Gastroesophageal sphincter (tissue), 4 donors: Measurements from ENCODE around the gene JPT1. TPM values are rescaled to one million over a fixed set of nuclear protein-coding genes. Genes with fewer than 3 reads are reported as not detected.
"Not testable (repeated sequence)": the region's sequence is repeated elsewhere in the genome, so short reads cannot be mapped to it uniquely, and the experiment has no call there.

Experiments used
- ATAC-seq: fragments of 150-250 bp; one replicate; pipeline ENCODE4 v1.9.1; 2016; ENCODE audit warnings: mild to moderate bottlenecking, moderate library complexity
- H3K27ac ChIP-seq, 4 donors: fragments of 200-600 bp; sonication (generic) in 3 of 4; 1 replicate in 3 of 4; 2 replicates in 1 of 4; pipeline ENCODE4 v1.5.1; 2016 to 2019
- H3K27me3 ChIP-seq: fragments of 200-600 bp; sonication (generic); one replicate; pipeline ENCODE4 v1.5.1; 2019
- H3K36me3 ChIP-seq, 2 donors: fragments of 200-600 bp; sonication (generic); one replicate each; pipeline ENCODE4 v1.5.1; 2019; ENCODE audit warnings: control low read depth in 1 of 2
- H3K4me1 ChIP-seq, 3 donors: fragments of 200-600 bp; sonication (generic); 1 replicate in 2 of 3; 2 replicates in 1 of 3; pipeline ENCODE4 v1.5.1; 2016 to 2019; ENCODE audit warnings: control low read depth in 2 of 3
- H3K4me3 ChIP-seq, 2 donors: fragments of 200-600 bp; sonication (generic); one replicate each; pipeline ENCODE4 v1.5.1; 2019; ENCODE audit warnings: mild to moderate bottlenecking in 1 of 2, moderate library complexity in 1 of 2
- H3K9me3 ChIP-seq, 3 donors: fragments of 200-600 bp; sonication (generic); one replicate each; pipeline ENCODE4 v1.5.1; 2017 to 2019; ENCODE audit warnings: control low read depth in 2 of 3
- EP300 ChIP-seq: sonication (generic); formaldehyde crosslinking; IDR thresholded peaks from one replicate; pipeline ENCODE4 v1.6.1; 2017; ENCODE audit warnings: antibody characterized with exemption, mild to moderate bottlenecking
- POLR2A ChIP-seq, 2 donors: fragments of 450-650 bp; IDR thresholded peaks; one replicate each; pipeline ENCODE4 v1.6.1; 2017; ENCODE audit warnings: antibody characterized with exemption in 2 of 2, mild to moderate bottlenecking in 2 of 2, moderate library complexity in 1 of 2
- POLR2AphosphoS5 ChIP-seq: sonication (generic); formaldehyde crosslinking; IDR thresholded peaks from one replicate; pipeline ENCODE4 v1.6.1; 2017; ENCODE audit warnings: antibody characterized with exemption
- WGBS, 2 donors: methylation state at CpG; one replicate each; pipeline ENCODE4 v1.1.5; 2018; ENCODE audit warnings: low coverage in 1 of 2; 5-methylcytosine and 5-hydroxymethylcytosine counted together
- total RNA-seq, 4 donors: library from RNA; depleted of rRNA; stranded (reverse); fragments of >200 nt; gene quantifications; one replicate each; pipeline ENCODE4 v1.1.0, GENCODE V29; 2016
- TF ChIP-seq, protein P1 (sequence below), 4 experiments: fragments of 200-600 bp in 2 of 4; fragments of 450-650 bp in 2 of 4; sonication (generic) in 1 of 4; IDR thresholded peaks; one replicate each; pipeline ENCODE4 v1.5.1; 2017 to 2019; ENCODE audit warnings: antibody characterized with exemption in 4 of 4, mild to moderate bottlenecking in 2 of 4, moderate library complexity in 2 of 4

The JPT1 gene
- total RNA-seq, 4 donors from 2014 or later: 9.3 to 48.5 (median 25.0) TPM

DNA sequence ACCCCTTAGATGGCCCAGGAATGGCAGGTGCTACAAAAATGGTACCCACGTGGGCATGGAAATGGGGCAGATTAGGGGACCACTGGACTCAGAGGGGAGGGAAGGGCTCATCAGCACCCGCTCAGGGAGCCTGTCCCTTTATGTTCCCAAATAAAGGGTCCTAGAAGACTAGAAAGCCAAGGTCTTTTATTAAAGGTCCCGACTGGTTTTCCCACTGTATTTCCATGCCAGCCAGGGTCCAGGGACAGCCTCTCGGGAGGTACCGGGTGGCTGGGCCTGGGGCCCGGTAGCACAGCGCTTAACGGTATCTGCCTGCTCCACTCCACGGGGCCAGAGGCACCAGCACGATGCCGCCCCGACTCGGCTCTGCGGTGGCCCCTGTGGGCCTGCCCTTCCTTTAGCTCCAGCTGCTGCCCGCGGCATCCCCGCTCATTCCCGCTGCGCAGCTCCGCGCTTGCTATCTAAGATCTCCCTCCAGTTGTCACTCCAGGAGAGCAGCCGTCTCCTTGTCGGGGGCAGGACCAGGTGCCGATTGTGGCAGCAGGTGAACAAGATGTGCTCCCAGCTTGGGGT lies 24.2 kb downstream of the JPT1 start:
- Histone ChIP-seq H3K27ac (peak overlapping the region in 3 of 4 donors; percentile 87 to 90 (median 89)), H3K9me3 (no peaks in the 10 kb centered on the region), H3K36me3 (peaks cover 0 to 20% of the 10 kb centered on the region in 2 donors), H3K4me3 (peak overlapping the region in 1 of 2 donors; percentile 88), H3K27me3 (no peaks in the 10 kb centered on the region), H3K4me1 (peaks cover 0 to 23% (median 5%) of the 10 kb centered on the region in 3 donors)
- TF ChIP-seq POLR2A (IDR thresholded peaks at IDR 0.05) (no peak), POLR2AphosphoS5 (no peak), EP300 (no peak)
- TF ChIP-seq, protein P1, sequence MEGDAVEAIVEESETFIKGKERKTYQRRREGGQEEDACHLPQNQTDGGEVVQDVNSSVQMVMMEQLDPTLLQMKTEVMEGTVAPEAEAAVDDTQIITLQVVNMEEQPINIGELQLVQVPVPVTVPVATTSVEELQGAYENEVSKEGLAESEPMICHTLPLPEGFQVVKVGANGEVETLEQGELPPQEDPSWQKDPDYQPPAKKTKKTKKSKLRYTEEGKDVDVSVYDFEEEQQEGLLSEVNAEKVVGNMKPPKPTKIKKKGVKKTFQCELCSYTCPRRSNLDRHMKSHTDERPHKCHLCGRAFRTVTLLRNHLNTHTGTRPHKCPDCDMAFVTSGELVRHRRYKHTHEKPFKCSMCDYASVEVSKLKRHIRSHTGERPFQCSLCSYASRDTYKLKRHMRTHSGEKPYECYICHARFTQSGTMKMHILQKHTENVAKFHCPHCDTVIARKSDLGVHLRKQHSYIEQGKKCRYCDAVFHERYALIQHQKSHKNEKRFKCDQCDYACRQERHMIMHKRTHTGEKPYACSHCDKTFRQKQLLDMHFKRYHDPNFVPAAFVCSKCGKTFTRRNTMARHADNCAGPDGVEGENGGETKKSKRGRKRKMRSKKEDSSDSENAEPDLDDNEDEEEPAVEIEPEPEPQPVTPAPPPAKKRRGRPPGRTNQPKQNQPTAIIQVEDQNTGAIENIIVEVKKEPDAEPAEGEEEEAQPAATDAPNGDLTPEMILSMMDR (IDR thresholded peaks at IDR 0.05): no peak
- 34 to 74% methylated on average over 3 to 9 of the region's 24 CpGs for WGBS, 2 donors
- no peak for ATAC-seq

GRCh38 chr17:75129576-75129975 lies 24.7 kb downstream of the JPT1 start:
- TF ChIP-seq EP300: no peak
- no peak for TF ChIP-seq POLR2A (IDR thresholded peaks at IDR 0.05)
- TF ChIP-seq, protein P1 (IDR thresholded peaks at IDR 0.05): no peak
- TF ChIP-seq POLR2AphosphoS5: no peak
- ATAC-seq: no peak
- WGBS, 2 donors: 90% methylated on average over 4 of the region's 9 CpGs; no CpG with 5 or more reads in 1 of the 2 donors

DNA sequence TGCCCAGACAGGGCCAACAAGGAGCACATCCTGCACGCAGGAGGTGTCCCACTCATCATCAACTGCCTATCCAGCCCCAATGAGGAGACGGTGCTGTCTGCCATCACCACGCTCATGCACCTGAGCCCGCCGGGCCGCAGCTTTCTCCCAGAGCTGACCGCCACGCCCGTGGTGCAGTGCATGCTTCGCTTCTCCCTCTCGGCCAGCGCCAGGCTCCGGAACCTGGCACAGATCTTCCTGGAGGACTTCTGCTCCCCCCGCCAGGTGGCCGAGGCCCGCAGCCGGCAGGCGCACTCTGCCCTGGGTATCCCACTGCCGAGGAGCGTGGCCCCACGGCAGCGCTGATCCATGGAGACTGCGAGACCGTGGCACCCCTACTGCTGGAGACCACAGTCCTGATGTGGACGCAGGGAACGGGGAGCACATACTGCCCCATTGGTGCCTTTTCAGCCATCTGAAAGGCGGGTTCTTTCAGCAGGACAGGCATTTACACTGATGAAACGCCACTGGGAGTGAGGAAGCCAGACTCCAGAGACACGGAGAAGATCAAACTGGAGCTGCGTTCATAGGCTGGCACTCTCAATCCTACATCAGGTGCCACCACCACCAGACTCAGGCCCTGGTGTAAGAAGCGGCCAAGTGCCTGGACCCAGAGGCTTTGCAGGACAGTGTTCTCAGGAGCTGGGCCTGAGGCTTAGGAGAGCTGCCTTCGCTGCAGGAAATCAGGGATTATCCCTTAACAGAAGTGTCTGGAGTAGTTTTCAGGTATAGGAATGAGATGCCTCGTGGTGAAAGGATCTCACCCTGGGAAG lies 25.4 kb downstream of the JPT1 start:
- WGBS, 2 donors: 73 to 87% methylated on average over 9 of the region's 33 CpGs
- Histone ChIP-seq H3K36me3 (peaks cover 0 to 20% of the 10 kb centered on the region in 2 donors), H3K27ac (no peak overlapping the region), H3K27me3 (no peaks in the 10 kb centered on the region), H3K4me3 (no peak overlapping the region), H3K4me1 (peaks cover 0 to 23% (median 5%) of the 10 kb centered on the region in 3 donors), H3K9me3 (no peaks in the 10 kb centered on the region)
- no peak for ATAC-seq
- no peak for TF ChIP-seq EP300
- no peak for TF ChIP-seq POLR2A (IDR thresholded peaks at IDR 0.05)
- TF ChIP-seq, protein P1 (IDR thresholded peaks at IDR 0.05): no peak
- TF ChIP-seq POLR2AphosphoS5: no peak

More at GRCh38 chr17:75129576-75129975, 24.7 kb downstream of the JPT1 start:
- Histone ChIP-seq H3K36me3 (peaks cover 0 to 20% of the 10 kb centered on the region in 2 donors), H3K4me1 (peaks cover 0 to 23% (median 5%) of the 10 kb centered on the region in 3 donors), H3K27me3 (no peaks in the 10 kb centered on the region), H3K27ac (peak overlapping the region in 1 of 4 donors; percentile 90), H3K9me3 (no peaks in the 10 kb centered on the region), H3K4me3 (no peak overlapping the region)

DNA sequence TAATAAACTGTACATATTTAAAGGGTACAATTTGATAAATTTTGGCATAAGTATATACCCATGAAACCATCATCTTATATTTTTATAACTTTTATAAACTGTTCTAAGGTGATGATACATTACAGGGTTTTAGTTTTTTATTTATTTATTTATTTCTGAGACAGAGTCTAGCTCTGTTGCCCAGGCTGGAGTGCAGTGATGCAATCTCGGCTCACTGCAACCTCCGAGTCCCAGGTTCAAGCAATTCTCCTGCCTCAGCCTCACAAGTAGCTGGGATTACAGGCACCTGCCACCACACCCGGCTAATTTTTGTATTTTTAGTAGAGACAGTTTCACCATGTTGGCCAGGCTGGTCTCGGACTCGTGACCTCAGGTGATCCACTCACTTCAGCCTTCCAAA lies 26.4 kb downstream of the JPT1 start:
- 86 to 94% methylated on average over 5 of the region's 5 CpGs for WGBS, 2 donors
- H3K4me3 ChIP-seq, H3K27me3 ChIP-seq, ATAC-seq, H3K9me3 ChIP-seq, H3K27ac ChIP-seq: not testable (repeated sequence)
- Histone ChIP-seq H3K36me3 (peaks cover 0 to 20% of the 10 kb centered on the region in 2 donors), H3K4me1 (peaks cover 0 to 23% (median 5%) of the 10 kb centered on the region in 3 donors)

DNA sequence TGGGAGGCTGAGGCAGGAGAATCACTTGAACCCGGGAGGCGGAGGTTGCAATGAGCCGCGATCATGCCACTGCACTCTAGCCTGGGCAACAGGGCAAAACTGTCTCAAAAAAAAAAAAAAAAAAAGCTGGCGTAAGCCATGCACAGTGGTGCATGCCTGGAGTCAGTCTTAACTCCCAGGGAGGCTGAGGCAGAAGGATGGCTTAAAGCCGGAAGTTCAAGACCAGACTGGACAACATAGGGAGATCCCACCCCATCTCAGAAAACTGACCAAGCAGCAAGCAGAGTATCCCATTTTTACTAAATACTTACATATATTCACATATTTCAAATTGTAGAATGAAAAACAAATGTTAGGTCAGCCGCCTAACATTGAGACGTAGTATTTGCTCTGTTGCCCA lies 27.4 kb downstream of the JPT1 start:
- no peak overlapping the region for H3K4me3 ChIP-seq
- TF ChIP-seq POLR2AphosphoS5: no peak
- TF ChIP-seq EP300: no peak
- TF ChIP-seq, protein P1 (IDR thresholded peaks at IDR 0.05): no peak
- TF ChIP-seq POLR2A (IDR thresholded peaks at IDR 0.05): no peak
- H3K27ac ChIP-seq: no peak overlapping the region
- H3K27me3 ChIP-seq: no peaks in the 10 kb centered on the region
- H3K4me1 ChIP-seq: peaks cover 0 to 16% (median 5%) of the 10 kb centered on the region in 3 donors
- no peak for ATAC-seq
- 96 to 98% methylated on average over 4 of the region's 8 CpGs for WGBS, 2 donors
- peaks cover 0 to 20% of the 10 kb centered on the region in 2 donors for H3K36me3 ChIP-seq
- no peaks in the 10 kb centered on the region for H3K9me3 ChIP-seq
